Stomach (tissue), 9 donors: Measurements from ENCODE around the gene WNT9B. TPM values are rescaled to one million over a fixed set of nuclear protein-coding genes. Genes with fewer than 3 reads are reported as not detected.

Experiments
- DNase-seq, 2 donors: peaks; one replicate each; pipeline versions ENCODE4 v3.0.0 to v3.0.0-alpha.2; 2013 to 2019
- H3K27ac ChIP-seq, 5 donors: fragments of 200-600 bp in 4 of 5; sonication (generic) in 4 of 5; one replicate each; pipeline ENCODE4 v1.5.1; 2013 to 2019; ENCODE audit warnings: mild to moderate bottlenecking in 1 of 5, moderate library complexity in 1 of 5
- H3K27me3 ChIP-seq, 3 donors: fragments of 200-600 bp; sonication (generic); one replicate each; pipeline ENCODE4 v1.5.1; 2017 to 2019; ENCODE audit warnings: mixed run types in 1 of 3
- H3K36me3 ChIP-seq, 4 donors: fragments of 200-600 bp; sonication (generic); 1 replicate in 3 of 4; 2 replicates in 1 of 4; pipeline ENCODE4 v1.5.1; 2016 to 2019
- H3K4me1 ChIP-seq, 4 donors: fragments of 200-600 bp; sonication (generic); one replicate each; pipeline ENCODE4 v1.5.1; 2016 to 2019
- H3K4me3 ChIP-seq, 4 donors: fragments of 200-600 bp; sonication (generic) in 3 of 4; one replicate each; pipeline ENCODE4 v1.5.1; 2016 to 2019; ENCODE audit warnings: mild to moderate bottlenecking in 1 of 4
- H3K9me3 ChIP-seq, 4 donors: fragments of 200-600 bp; sonication (generic); one replicate each; pipeline ENCODE4 v1.5.1; 2016 to 2019
- CTCF ChIP-seq, 7 experiments: fragments of 450-650 bp in 4 of 7; fragments of 200-600 bp in 3 of 7; sonication (generic) in 3 of 7; IDR thresholded peaks; one replicate each; pipeline ENCODE4 v1.5.1; 2016 to 2019; ENCODE audit warnings: antibody characterized with exemption in 7 of 7, control low read depth in 2 of 7, mild to moderate bottlenecking in 1 of 7
- EP300 ChIP-seq: sonication (generic); formaldehyde crosslinking; IDR thresholded peaks from one replicate; pipeline ENCODE4 v1.6.1; 2017; ENCODE audit warnings: antibody characterized with exemption
- POLR2A ChIP-seq, 4 donors: fragments of 450-650 bp; IDR thresholded peaks; one replicate each; pipeline ENCODE4 v1.6.1; 2016; ENCODE audit warnings: antibody characterized with exemption in 4 of 4, control low read depth in 2 of 4, mild to moderate bottlenecking in 1 of 4, moderate library complexity in 1 of 4
- POLR2AphosphoS5 ChIP-seq, 3 donors: sonication (generic); formaldehyde crosslinking; IDR thresholded peaks; one replicate each; pipeline ENCODE4 v1.6.1; 2016; ENCODE audit warnings: antibody characterized with exemption in 3 of 3
- WGBS, 5 donors: extraction: QIAGEN DNeasy Blood & Tissue Kit in 3 of 5; methylation state at CpG; one replicate each; pipeline versions ENCODE4 v1.1.5 to v1.1.7; 2013 to 2018; 5-methylcytosine and 5-hydroxymethylcytosine counted together
- intact Hi-C: fragments of 100-400 bp; cut with DNase I; formaldehyde crosslinking; loops from one replicate; pipeline ENCODE4 v1.15.1; 2023; ENCODE audit warnings: low total_unique reads
- polyA plus RNA-seq, 3 donors: library from polyadenylated mRNA; stranded (reverse); fragments of 200-250 nt; gene quantifications; one replicate each; pipeline ENCODE4 v1.2.3, GENCODE V29; 2013
- total RNA-seq, 5 donors: library from RNA; depleted of rRNA; stranded (reverse); fragments of >200 nt; gene quantifications; one replicate each; pipeline versions ENCODE4 v1.1.0 to v1.2.3, GENCODE V29; 2014 to 2016
- donor health status: healthy with polysubstance abuse.
- donor health status: Bipolar disorder and iron deficiency.
- donor health status: healthy.

Gene WNT9B
- total and polyA plus RNA-seq, 8 donors, result 0.05 TPM; not detected in 7

GRCh38 chr17:46847204-46848191, 3.9 kb upstream of the WNT9B start:
- WGBS, 5 donors, result 42 to 56% (median 51%) methylated on average over 7 to 8 of the region's 8 CpGs
- H3K4me3 ChIP-seq, result no peak overlapping the region
- H3K36me3 ChIP-seq, result no peaks in the 10 kb centered on the region
- TF ChIP-seq POLR2AphosphoS5 (IDR thresholded peaks at IDR 0.05) (no peak), POLR2A (IDR thresholded peaks at IDR 0.05) (no peak), EP300 (no peak), CTCF (IDR thresholded peaks at IDR 0.05) (no peak)
- H3K4me1 ChIP-seq, result peaks cover 10 to 16% (median 15%) of the 10 kb centered on the region in 4 donors
- peaks cover 15 to 94% (median 30%) of the 10 kb centered on the region in 3 donors for H3K27me3 ChIP-seq
- DNase-seq, result peak in 1 of 2 donors; percentile 24
- intact Hi-C loops, result no loop called here
- H3K27ac ChIP-seq, result no peak overlapping the region
- H3K9me3 ChIP-seq, result peaks cover 3 to 12% (median 9%) of the 10 kb centered on the region in 4 donors

DNA sequence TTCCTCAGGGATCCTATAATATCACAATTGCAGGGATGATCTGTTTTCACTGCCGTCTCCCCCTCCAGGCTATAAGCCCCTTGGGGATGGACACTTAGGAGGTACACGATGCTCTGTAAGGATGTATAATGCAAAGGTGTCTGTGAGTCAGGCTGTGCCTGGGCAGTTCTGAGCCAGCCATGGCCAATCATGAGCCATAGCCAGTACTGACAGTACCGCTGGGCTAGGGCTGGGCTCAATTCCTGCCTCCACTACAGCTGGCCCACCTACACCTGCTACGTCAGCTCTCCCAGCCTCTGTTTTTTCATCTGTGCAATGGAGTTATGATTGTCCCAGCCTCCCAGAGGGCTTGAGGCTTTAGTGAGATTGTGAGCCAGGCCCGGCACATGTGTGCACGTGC, 2.8 kb upstream of the WNT9B start:
- peaks cover 15 to 97% (median 32%) of the 10 kb centered on the region in 3 donors for H3K27me3 ChIP-seq
- no peak overlapping the region for H3K4me3 ChIP-seq
- DNase-seq, result no peak
- no peaks in the 10 kb centered on the region for H3K36me3 ChIP-seq
- intact Hi-C loops, result no loop called here
- H3K9me3 ChIP-seq, result peaks cover 0 to 2% (median under 1%) of the 10 kb centered on the region in 4 donors
- H3K27ac ChIP-seq, result no peak overlapping the region
- 76 to 100% (median 82%) methylated on average over 2 to 6 of the region's 6 CpGs for WGBS, 5 donors
- H3K4me1 ChIP-seq, result peaks cover 10 to 16% (median 15%) of the 10 kb centered on the region in 4 donors
- TF ChIP-seq EP300, result no peak
- TF ChIP-seq CTCF (IDR thresholded peaks at IDR 0.05), result no peak
- TF ChIP-seq POLR2AphosphoS5 (IDR thresholded peaks at IDR 0.05), result no peak
- TF ChIP-seq POLR2A (IDR thresholded peaks at IDR 0.05), result no peak

GRCh38 chr17:46850688-46851028, 725 bp upstream of the WNT9B start:
- Histone ChIP-seq H3K27ac (no peak overlapping the region), H3K27me3 (peaks cover 15 to 94% (median 32%) of the 10 kb centered on the region in 3 donors), H3K4me3 (peak overlapping the region in 2 of 4 donors; percentile 45 to 54), H3K9me3 (no peaks in the 10 kb centered on the region), H3K36me3 (no peaks in the 10 kb centered on the region), H3K4me1 (peaks cover 10 to 16% (median 15%) of the 10 kb centered on the region in 4 donors)
- DNase-seq, result no peak
- intact Hi-C loops, result no loop called here
- TF ChIP-seq POLR2AphosphoS5 (IDR thresholded peaks at IDR 0.05) (no peak), POLR2A (IDR thresholded peaks at IDR 0.05) (no peak)
- 37 to 51% (median 40%) methylated on average over 13 of the region's 13 CpGs for WGBS, 5 donors

GRCh38 chr17:46853896-46854444, 2.6 kb downstream of the WNT9B start:
- Histone ChIP-seq H3K27me3 (peaks cover 15 to 71% (median 32%) of the 10 kb centered on the region in 3 donors), H3K9me3 (no peaks in the 10 kb centered on the region), H3K36me3 (no peaks in the 10 kb centered on the region), H3K27ac (no peak overlapping the region), H3K4me3 (no peak overlapping the region), H3K4me1 (peaks cover 10 to 16% (median 15%) of the 10 kb centered on the region in 4 donors)
- intact Hi-C loops, result no loop called here
- DNase-seq, result no peak
- WGBS, 5 donors, result 53 to 71% (median 63%) methylated on average over 6 of the region's 6 CpGs
- TF ChIP-seq POLR2AphosphoS5 (IDR thresholded peaks at IDR 0.05) (no peak), EP300 (no peak), POLR2A (IDR thresholded peaks at IDR 0.05) (no peak), CTCF (IDR thresholded peaks at IDR 0.05) (no peak)
